ENCODE data around the gene FYB2.
"Not testable (repeated sequence)": the region's sequence is repeated elsewhere in the genome, so short reads cannot be mapped to it uniquely, and the experiment has no call there.

Gene FYB2

GRCh38 chr1:56795870-56796269, 23.3 kb downstream of the FYB2 start:
- H3K4me3 ChIP-seq (ENCODE audit: low read length), result no peak overlapping the region
- TF ChIP-seq ZNF274 (IDR thresholded peaks at IDR 0.05; ENCODE audit: low read depth, low read length), result no peak

- H3K4me3 ChIP-seq (ENCODE audit: low read length), result no peak overlapping the region
- TF ChIP-seq ZNF274 (IDR thresholded peaks at IDR 0.05; ENCODE audit: low read depth, low read length), result no peak
These were observed 29.2 kb downstream of the FYB2 start for GRCh38 chr1:56790036-56790435.

- TF ChIP-seq ZNF274 (IDR thresholded peaks at IDR 0.05; ENCODE audit: low read depth, low read length), result no peak
- H3K4me3 ChIP-seq (ENCODE audit: low read length), result no peak overlapping the region
These were observed 30.6 kb downstream of the FYB2 start for GRCh38 chr1:56788588-56788987.

- no peak overlapping the region for H3K4me3 ChIP-seq (ENCODE audit: low read length)
- no peak for TF ChIP-seq ZNF274 (IDR thresholded peaks at IDR 0.05; ENCODE audit: low read depth, low read length)
These were observed 31.1 kb downstream of the FYB2 start for GRCh38 chr1:56788102-56788501.

GRCh38 chr1:56787330-56787729, 31.9 kb downstream of the FYB2 start:
- H3K4me3 ChIP-seq (ENCODE audit: low read length), result no peak overlapping the region

GRCh38 chr1:56782773-56783172, 36.4 kb downstream of the FYB2 start:
- TF ChIP-seq ZNF274 (IDR thresholded peaks at IDR 0.05; ENCODE audit: low read depth, low read length), result no peak

More at GRCh38 chr1:56787330-56787729, 31.9 kb downstream of the FYB2 start:
- TF ChIP-seq ZNF274 (IDR thresholded peaks at IDR 0.05; ENCODE audit: low read depth, low read length), result no peak

GRCh38 chr1:56780826-56781225, 38.4 kb downstream of the FYB2 start:
- no peak overlapping the region for H3K4me3 ChIP-seq (ENCODE audit: low read length)
- no peak for TF ChIP-seq ZNF274 (IDR thresholded peaks at IDR 0.05; ENCODE audit: low read depth, low read length)

More at GRCh38 chr1:56782773-56783172, 36.4 kb downstream of the FYB2 start:
- no peak overlapping the region for H3K4me3 ChIP-seq (ENCODE audit: low read length)

GRCh38 chr1:56780128-56780750, 39.0 kb downstream of the FYB2 start:
- no peak overlapping the region for H3K4me3 ChIP-seq (ENCODE audit: low read length)
- TF ChIP-seq ZNF274 (IDR thresholded peaks at IDR 0.05; ENCODE audit: low read depth, low read length), result no peak

GRCh38 chr1:56777972-56778371, 41.2 kb downstream of the FYB2 start:
- TF ChIP-seq ZNF274 (IDR thresholded peaks at IDR 0.05; ENCODE audit: low read depth, low read length), result no peak

GRCh38 chr1:56774732-56775131, 44.5 kb downstream of the FYB2 start:
- H3K4me3 ChIP-seq (ENCODE audit: low read length), result not testable (repeated sequence)

More at GRCh38 chr1:56777972-56778371, 41.2 kb downstream of the FYB2 start:
- no peak overlapping the region for H3K4me3 ChIP-seq (ENCODE audit: low read length)

- TF ChIP-seq ZNF274 (IDR thresholded peaks at IDR 0.05; ENCODE audit: low read depth, low read length), result no peak
- H3K4me3 ChIP-seq (ENCODE audit: low read length), result no peak overlapping the region
These were observed 45.1 kb downstream of the FYB2 start for GRCh38 chr1:56774067-56774609.

GRCh38 chr1:56773341-56774066, 45.7 kb downstream of the FYB2 start:
- no peak overlapping the region for H3K4me3 ChIP-seq (ENCODE audit: low read length)
- TF ChIP-seq ZNF274 (IDR thresholded peaks at IDR 0.05; ENCODE audit: low read depth, low read length), result no peak

- no peak for TF ChIP-seq ZNF274 (IDR thresholded peaks at IDR 0.05; ENCODE audit: low read depth, low read length)
- no peak overlapping the region for H3K4me3 ChIP-seq (ENCODE audit: low read length)
These were observed 47.5 kb downstream of the FYB2 start for GRCh38 chr1:56771717-56772116.

GRCh38 chr1:56758794-56759193, 60.4 kb downstream of the FYB2 start:
- no peak for TF ChIP-seq ZNF274 (IDR thresholded peaks at IDR 0.05; ENCODE audit: low read depth, low read length)

GRCh38 chr1:56758135-56758534, 61.1 kb downstream of the FYB2 start:
- H3K4me3 ChIP-seq (ENCODE audit: low read length), result no peak overlapping the region
- no peak for TF ChIP-seq ZNF274 (IDR thresholded peaks at IDR 0.05; ENCODE audit: low read depth, low read length)

More at GRCh38 chr1:56758794-56759193, 60.4 kb downstream of the FYB2 start:
- no peak overlapping the region for H3K4me3 ChIP-seq (ENCODE audit: low read length)
